Activated T-cell treated with anti-CD3 and anti-CD28 coated beads, Interleukin-2, amount 50 U/mL, for 24 hours (primary cell): ENCODE measurements around the gene RAB3C.
"Not testable (repeated sequence)": the region's sequence is repeated elsewhere in the genome, so short reads cannot be mapped to it uniquely, and the experiment has no call there.

Source experiments
- DNase-seq: peaks from one replicate; pipeline ENCODE4 v3.0.0-alpha.2; 2020
- H3K27ac Mint-ChIP-seq: 2 replicates; pipeline ENCODE4 v1.8.0; 2020; ENCODE audit warnings: mild to moderate bottlenecking, mixed read lengths
- H3K27me3 Mint-ChIP-seq: 2 replicates; pipeline ENCODE4 v1.8.0; 2020; ENCODE audit warnings: mixed read lengths
- H3K36me3 Mint-ChIP-seq: 2 replicates; pipeline ENCODE4 v1.8.0; 2020; ENCODE audit warnings: low read depth, mixed read lengths
- H3K4me1 Mint-ChIP-seq: 2 replicates; pipeline ENCODE4 v1.8.0; 2020; ENCODE audit warnings: low read depth, mixed read lengths
- H3K4me3 Mint-ChIP-seq: 2 replicates; pipeline ENCODE4 v1.8.0; 2020; ENCODE audit warnings: mild to moderate bottlenecking, moderate library complexity, mixed read lengths
- H3K9me3 Mint-ChIP-seq: 2 replicates; pipeline ENCODE4 v1.8.0; 2020; ENCODE audit warnings: mixed read lengths

The RAB3C gene

GRCh38 chr5:58572973-58573372, 9.9 kb upstream of the RAB3C start:
- not testable (repeated sequence) for H3K4me3 Mint-ChIP-seq, H3K9me3 Mint-ChIP-seq, DNase-seq, H3K4me1 Mint-ChIP-seq, H3K27ac Mint-ChIP-seq, H3K36me3 Mint-ChIP-seq, H3K27me3 Mint-ChIP-seq

GRCh38 chr5:58579781-58580180, 3.1 kb upstream of the RAB3C start:
- peaks cover 43% of the 10 kb centered on the region for H3K27me3 Mint-ChIP-seq
- no peak overlapping the region for H3K4me3 Mint-ChIP-seq
- H3K27ac Mint-ChIP-seq = no peak overlapping the region
- no peaks in the 10 kb centered on the region for H3K9me3 Mint-ChIP-seq
- peaks cover 18% of the 10 kb centered on the region for H3K4me1 Mint-ChIP-seq
- no peaks in the 10 kb centered on the region for H3K36me3 Mint-ChIP-seq
- DNase-seq = no peak

- Mint-ChIP-seq H3K36me3 (no peaks in the 10 kb centered on the region), H3K27ac (no peak overlapping the region), H3K27me3 (peaks cover 50% of the 10 kb centered on the region), H3K4me3 (peak overlapping the region; percentile 77), H3K9me3 (no peaks in the 10 kb centered on the region), H3K4me1 (peaks cover 18% of the 10 kb centered on the region)
- no peak for DNase-seq
Observed at GRCh38 chr5:58582019-58582802, 664 bp upstream of the RAB3C start.

- Mint-ChIP-seq H3K4me3 (no peak overlapping the region), H3K27me3 (peaks cover 10% of the 10 kb centered on the region), H3K27ac (no peak overlapping the region), H3K36me3 (no peaks in the 10 kb centered on the region), H3K4me1 (no peaks in the 10 kb centered on the region), H3K9me3 (no peaks in the 10 kb centered on the region)
- DNase-seq = no peak
Observed at GRCh38 chr5:58595952-58596351, 13.1 kb downstream of the RAB3C start.

GRCh38 chr5:58598440-58598839, 15.6 kb downstream of the RAB3C start:
- DNase-seq = no peak
- H3K36me3 Mint-ChIP-seq = no peaks in the 10 kb centered on the region
- H3K4me1 Mint-ChIP-seq = no peaks in the 10 kb centered on the region
- peaks cover 10% of the 10 kb centered on the region for H3K9me3 Mint-ChIP-seq
- peaks cover 7% of the 10 kb centered on the region for H3K27me3 Mint-ChIP-seq
- no peak overlapping the region for H3K4me3 Mint-ChIP-seq
- H3K27ac Mint-ChIP-seq = no peak overlapping the region

- Mint-ChIP-seq H3K27ac (no peak overlapping the region), H3K4me3 (no peak overlapping the region), H3K36me3 (no peaks in the 10 kb centered on the region), H3K4me1 (no peaks in the 10 kb centered on the region), H3K9me3 (peaks cover 10% of the 10 kb centered on the region), H3K27me3 (peaks cover 3% of the 10 kb centered on the region)
- DNase-seq = no peak
Observed at GRCh38 chr5:58599217-58599616, 16.3 kb downstream of the RAB3C start.

GRCh38 chr5:58600613-58601012, 17.7 kb downstream of the RAB3C start:
- H3K9me3 Mint-ChIP-seq, H3K27ac Mint-ChIP-seq: not testable (repeated sequence)

GRCh38 chr5:58602889-58603288, 20.0 kb downstream of the RAB3C start:
- H3K4me3 Mint-ChIP-seq, DNase-seq, H3K27me3 Mint-ChIP-seq, H3K4me1 Mint-ChIP-seq, H3K36me3 Mint-ChIP-seq, H3K27ac Mint-ChIP-seq: not testable (repeated sequence)
- peaks cover 12% of the 10 kb centered on the region for H3K9me3 Mint-ChIP-seq

More at GRCh38 chr5:58600613-58601012, 17.7 kb downstream of the RAB3C start:
- H3K36me3 Mint-ChIP-seq, H3K4me1 Mint-ChIP-seq, H3K27me3 Mint-ChIP-seq, H3K4me3 Mint-ChIP-seq, DNase-seq: not testable (repeated sequence)

GRCh38 chr5:58606064-58606463, 23.2 kb downstream of the RAB3C start:
- no peaks in the 10 kb centered on the region for H3K4me1 Mint-ChIP-seq
- no peak for DNase-seq
- H3K4me3 Mint-ChIP-seq = no peak overlapping the region
- no peaks in the 10 kb centered on the region for H3K36me3 Mint-ChIP-seq
- no peak overlapping the region for H3K27ac Mint-ChIP-seq
- H3K27me3 Mint-ChIP-seq = peaks cover 3% of the 10 kb centered on the region
- H3K9me3 Mint-ChIP-seq = peaks cover 20% of the 10 kb centered on the region

- no peak for DNase-seq
- H3K9me3 Mint-ChIP-seq = peaks cover 4% of the 10 kb centered on the region
- no peak overlapping the region for H3K27ac Mint-ChIP-seq
Observed at GRCh38 chr5:58615972-58616371, 33.1 kb downstream of the RAB3C start.

GRCh38 chr5:58617241-58617640, 34.4 kb downstream of the RAB3C start:
- Mint-ChIP-seq H3K36me3 (no peaks in the 10 kb centered on the region), H3K4me3 (no peak overlapping the region), H3K27me3 (no peaks in the 10 kb centered on the region), H3K4me1 (no peaks in the 10 kb centered on the region), H3K27ac (no peak overlapping the region), H3K9me3 (no peaks in the 10 kb centered on the region)
- DNase-seq = no peak

More at GRCh38 chr5:58615972-58616371, 33.1 kb downstream of the RAB3C start:
- Mint-ChIP-seq H3K36me3 (no peaks in the 10 kb centered on the region), H3K4me3 (no peak overlapping the region), H3K4me1 (no peaks in the 10 kb centered on the region), H3K27me3 (no peaks in the 10 kb centered on the region)

GRCh38 chr5:58620336-58620735, 37.5 kb downstream of the RAB3C start:
- no peaks in the 10 kb centered on the region for H3K4me1 Mint-ChIP-seq
- no peaks in the 10 kb centered on the region for H3K27me3 Mint-ChIP-seq
- no peak for DNase-seq
- H3K4me3 Mint-ChIP-seq = no peak overlapping the region
- H3K36me3 Mint-ChIP-seq = no peaks in the 10 kb centered on the region
- H3K9me3 Mint-ChIP-seq = no peaks in the 10 kb centered on the region
- no peak overlapping the region for H3K27ac Mint-ChIP-seq

GRCh38 chr5:58622936-58623871, 40.3 kb downstream of the RAB3C start:
- Mint-ChIP-seq H3K36me3 (no peaks in the 10 kb centered on the region), H3K9me3 (no peaks in the 10 kb centered on the region), H3K27me3 (no peaks in the 10 kb centered on the region), H3K4me3 (no peak overlapping the region), H3K27ac (no peak overlapping the region), H3K4me1 (no peaks in the 10 kb centered on the region)
- no peak for DNase-seq

- H3K4me1 Mint-ChIP-seq = no peaks in the 10 kb centered on the region
- DNase-seq = no peak
Observed at GRCh38 chr5:58628626-58629025, 45.8 kb downstream of the RAB3C start.

More at GRCh38 chr5:58628626-58629025, 45.8 kb downstream of the RAB3C start:
- no peak overlapping the region for H3K27ac Mint-ChIP-seq
- H3K36me3 Mint-ChIP-seq = no peaks in the 10 kb centered on the region
- H3K27me3 Mint-ChIP-seq = no peaks in the 10 kb centered on the region
- H3K9me3 Mint-ChIP-seq = no peaks in the 10 kb centered on the region
- no peak overlapping the region for H3K4me3 Mint-ChIP-seq
